ENCODE data around the gene RFESD.

The RFESD gene

DNA sequence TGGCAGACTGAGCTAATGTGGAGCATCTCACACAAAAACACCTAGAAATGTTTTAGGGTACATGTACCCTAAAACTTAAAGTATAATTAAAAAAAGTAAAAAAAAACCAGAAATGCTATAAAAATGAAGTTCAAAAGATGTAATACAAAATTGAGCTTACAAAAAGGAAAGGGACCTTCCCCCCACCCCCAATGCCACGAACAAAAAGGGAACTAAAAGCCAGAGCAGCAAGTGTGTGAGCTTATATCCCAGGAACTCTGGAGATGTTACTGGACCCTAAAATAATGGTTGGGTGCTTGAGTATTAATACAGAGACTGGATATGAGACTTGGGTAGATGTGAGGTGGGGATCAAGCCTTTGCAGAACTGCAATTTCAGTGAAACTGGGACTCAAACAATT is 25.2 kb downstream of the RFESD start:
- TF ChIP-seq, protein P1, sequence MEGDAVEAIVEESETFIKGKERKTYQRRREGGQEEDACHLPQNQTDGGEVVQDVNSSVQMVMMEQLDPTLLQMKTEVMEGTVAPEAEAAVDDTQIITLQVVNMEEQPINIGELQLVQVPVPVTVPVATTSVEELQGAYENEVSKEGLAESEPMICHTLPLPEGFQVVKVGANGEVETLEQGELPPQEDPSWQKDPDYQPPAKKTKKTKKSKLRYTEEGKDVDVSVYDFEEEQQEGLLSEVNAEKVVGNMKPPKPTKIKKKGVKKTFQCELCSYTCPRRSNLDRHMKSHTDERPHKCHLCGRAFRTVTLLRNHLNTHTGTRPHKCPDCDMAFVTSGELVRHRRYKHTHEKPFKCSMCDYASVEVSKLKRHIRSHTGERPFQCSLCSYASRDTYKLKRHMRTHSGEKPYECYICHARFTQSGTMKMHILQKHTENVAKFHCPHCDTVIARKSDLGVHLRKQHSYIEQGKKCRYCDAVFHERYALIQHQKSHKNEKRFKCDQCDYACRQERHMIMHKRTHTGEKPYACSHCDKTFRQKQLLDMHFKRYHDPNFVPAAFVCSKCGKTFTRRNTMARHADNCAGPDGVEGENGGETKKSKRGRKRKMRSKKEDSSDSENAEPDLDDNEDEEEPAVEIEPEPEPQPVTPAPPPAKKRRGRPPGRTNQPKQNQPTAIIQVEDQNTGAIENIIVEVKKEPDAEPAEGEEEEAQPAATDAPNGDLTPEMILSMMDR (conservative IDR thresholded peaks at IDR 0.05; ENCODE audit: low read depth, low read length): no peak
- no peak overlapping the region for H3K4me3 ChIP-seq (ENCODE audit: low read length)
- DNase-seq (ENCODE audit: low read depth): no peak

DNA sequence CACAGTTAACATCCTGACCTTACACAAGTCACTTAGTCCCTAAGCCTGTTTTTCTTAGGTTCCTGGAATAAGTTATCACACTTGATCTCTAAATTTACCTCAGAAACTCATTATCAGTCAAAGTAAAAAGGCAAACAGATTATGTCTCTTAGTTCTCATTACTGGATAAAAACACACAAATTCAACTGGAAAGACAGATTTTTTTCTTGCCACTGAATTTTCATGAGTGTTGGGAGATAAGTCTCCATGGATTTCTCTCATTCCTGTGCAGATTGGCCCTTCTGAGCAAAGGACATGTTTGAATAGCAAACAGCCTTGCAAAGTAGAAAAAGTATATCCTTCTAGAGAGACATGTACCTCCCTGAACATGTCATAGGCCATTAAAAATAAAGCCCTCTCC is 26.1 kb downstream of the RFESD start:
- no peak for DNase-seq (ENCODE audit: low read depth)
- TF ChIP-seq, protein P1 (conservative IDR thresholded peaks at IDR 0.05; ENCODE audit: low read depth, low read length): no peak
- no peak overlapping the region for H3K4me3 ChIP-seq (ENCODE audit: low read length)

DNA sequence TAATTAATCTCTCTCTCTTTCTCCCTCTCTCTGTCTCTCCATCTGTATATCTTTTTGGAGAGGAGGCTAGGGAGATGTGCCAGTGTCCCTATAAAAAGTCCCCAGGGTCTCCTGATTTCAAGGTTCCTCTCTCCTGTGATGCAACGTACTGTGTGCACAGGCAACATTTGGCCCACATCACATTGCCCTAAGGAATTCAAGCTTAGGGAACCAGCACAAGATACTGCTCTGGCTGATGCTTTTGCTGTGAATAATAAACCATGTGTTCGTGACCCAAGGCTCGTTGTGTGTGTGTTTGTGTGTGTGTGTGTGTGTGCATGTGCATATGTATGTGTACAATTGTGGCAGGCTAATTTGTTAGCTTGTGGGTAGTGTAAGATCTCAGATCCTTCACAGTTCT is 26.5 kb downstream of the RFESD start:
- TF ChIP-seq, protein P1 (conservative IDR thresholded peaks at IDR 0.05; ENCODE audit: low read depth, low read length): no peak
- DNase-seq (ENCODE audit: low read depth): no peak

DNA sequence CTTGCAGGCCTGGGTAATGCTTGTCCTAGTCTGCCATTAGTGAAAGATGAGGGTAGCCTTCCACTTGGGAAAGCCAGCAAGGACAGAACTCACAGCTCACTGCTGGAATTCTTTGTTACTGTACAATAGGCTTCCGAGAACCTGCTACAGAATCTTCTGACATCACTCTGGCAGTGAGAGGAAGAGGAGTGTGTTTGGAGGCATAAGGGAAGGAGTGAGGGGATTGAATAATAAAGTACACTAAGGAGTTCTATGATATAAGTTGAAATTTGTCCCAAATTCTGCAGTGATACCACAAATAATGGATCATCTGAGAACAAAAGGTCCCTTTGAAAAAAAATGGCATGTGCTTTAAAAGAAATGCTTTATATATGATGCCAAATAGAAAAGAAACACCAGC is 36.3 kb downstream of the RFESD start, which contains the start of gene SPATA9:
Gene SPATA9 (minus strand): TSS at position 101 of the 400 bp plus-strand sequence. CDS start 137 bp downstream, outside the sequence.
- no peak within 1 kb of the TSS for H3K4me3 ChIP-seq (ENCODE audit: low read length)
- no peak for DNase-seq (ENCODE audit: low read depth)
- TF ChIP-seq, protein P1 (conservative IDR thresholded peaks at IDR 0.05; ENCODE audit: low read depth, low read length): no peak

More for the DNA sequence above, 26.5 kb downstream of the RFESD start:
- H3K4me3 ChIP-seq (ENCODE audit: low read length): no peak overlapping the region

DNA sequence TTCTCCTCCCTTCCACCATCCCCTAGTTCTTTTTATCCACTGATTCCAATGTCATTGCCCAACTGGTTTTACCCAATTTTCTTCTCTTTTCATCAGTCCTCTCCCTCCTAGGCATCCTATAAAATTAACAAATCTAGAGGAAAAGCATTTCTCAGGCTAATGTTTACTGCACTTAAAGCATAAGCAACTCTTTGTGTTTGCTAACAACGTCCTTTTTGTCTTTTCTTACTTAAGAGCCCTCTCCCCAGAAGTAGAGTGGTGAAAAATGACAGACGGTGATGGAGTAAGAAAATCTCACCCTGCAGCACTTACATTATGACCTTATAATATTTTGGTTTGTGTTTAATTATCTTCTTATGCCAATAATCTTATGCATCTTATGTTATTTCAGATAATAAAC is 37.8 kb downstream of the RFESD start:
- no peak overlapping the region for H3K4me3 ChIP-seq (ENCODE audit: low read length)
- TF ChIP-seq, protein P1 (conservative IDR thresholded peaks at IDR 0.05; ENCODE audit: low read depth, low read length): no peak
- DNase-seq (ENCODE audit: low read depth): no peak

DNA sequence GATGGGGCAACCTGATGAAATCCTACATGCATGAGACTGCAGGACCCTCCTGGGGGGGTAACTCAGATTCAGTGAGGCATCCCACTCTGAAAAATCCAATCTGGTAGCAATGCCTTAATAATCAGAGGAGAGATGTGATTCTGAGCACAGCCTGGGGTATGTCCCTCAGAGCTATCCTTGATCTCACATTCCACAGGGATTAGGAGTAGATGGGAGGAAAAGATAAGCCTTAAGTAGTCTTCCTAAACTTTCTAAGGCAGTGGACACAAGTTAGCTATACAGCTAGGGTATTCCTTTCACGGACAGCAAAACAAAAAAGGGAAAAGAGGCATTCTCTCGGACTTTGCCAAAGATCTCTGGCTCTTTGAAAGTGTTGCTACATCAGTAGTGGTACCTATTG is 40.1 kb downstream of the RFESD start:
- TF ChIP-seq, protein P1 (conservative IDR thresholded peaks at IDR 0.05; ENCODE audit: low read depth, low read length): no peak
- no peak for DNase-seq (ENCODE audit: low read depth)
- H3K4me3 ChIP-seq (ENCODE audit: low read length): no peak overlapping the region

DNA sequence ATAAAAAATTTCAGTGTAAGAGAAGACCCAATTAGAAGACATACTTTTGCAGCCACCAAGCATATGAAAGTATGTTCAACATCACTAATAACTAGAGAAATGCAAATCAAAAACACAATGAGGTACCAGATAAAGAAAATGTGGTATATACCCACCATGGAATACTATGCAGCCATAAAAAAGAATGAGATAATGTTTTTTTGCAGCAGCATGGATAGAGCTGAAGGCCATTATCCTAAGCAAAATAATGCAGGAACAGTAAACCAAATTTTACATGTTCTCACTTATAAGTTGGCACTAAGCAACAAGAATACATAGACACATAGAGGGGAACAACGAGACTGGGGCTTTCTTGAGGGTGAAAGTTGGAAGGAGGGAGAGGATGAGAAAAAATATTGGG is 43.1 kb downstream of the RFESD start:
- no peak for DNase-seq (ENCODE audit: low read depth)
- no peak overlapping the region for H3K4me3 ChIP-seq (ENCODE audit: low read length)
- TF ChIP-seq, protein P1 (conservative IDR thresholded peaks at IDR 0.05; ENCODE audit: low read depth, low read length): no peak
